DMS153 treated with DMSO at 0.1 percent for 48 hours (cell line): Measurements from ENCODE around the gene LARGE1.

Experiments
- DNase-seq: peaks from one replicate; lab custom pipeline; 2025; ENCODE audit not compliant: unreplicated experiment; lab: John Stamatoyannopoulos, UW

Gene LARGE1

GRCh38 chr22:33739516-33739915, 180.8 kb downstream of the LARGE1 start:
- DNase-seq, result no peak

GRCh38 chr22:33737662-33738061, 182.6 kb downstream of the LARGE1 start:
- no peak for DNase-seq

GRCh38 chr22:33735978-33736377, 184.3 kb downstream of the LARGE1 start:
- DNase-seq, result no peak

GRCh38 chr22:33728847-33729246, 191.4 kb downstream of the LARGE1 start:
- DNase-seq, result no peak

GRCh38 chr22:33726294-33726734, 194.0 kb downstream of the LARGE1 start:
- no peak for DNase-seq

- DNase-seq, result no peak
These were observed 196.4 kb downstream of the LARGE1 start for GRCh38 chr22:33723915-33724314.

- no peak for DNase-seq
These were observed 197.5 kb downstream of the LARGE1 start for GRCh38 chr22:33722816-33723215.

GRCh38 chr22:33720166-33720878, 200.0 kb downstream of the LARGE1 start:
- DNase-seq, result no peak

- no peak for DNase-seq
These were observed 202.4 kb downstream of the LARGE1 start for GRCh38 chr22:33717694-33718396.

GRCh38 chr22:33715237-33715985, 204.9 kb downstream of the LARGE1 start:
- DNase-seq, result no peak

GRCh38 chr22:33710326-33710725, 209.9 kb downstream of the LARGE1 start:
- DNase-seq, result no peak

GRCh38 chr22:33707581-33707980, 212.7 kb downstream of the LARGE1 start:
- no peak for DNase-seq

- DNase-seq, result no peak
These were observed 214.2 kb downstream of the LARGE1 start for GRCh38 chr22:33706100-33706499.

- no peak for DNase-seq
These were observed 221.1 kb downstream of the LARGE1 start for GRCh38 chr22:33699176-33699575.

GRCh38 chr22:33697640-33698039, 222.6 kb downstream of the LARGE1 start:
- no peak for DNase-seq

- DNase-seq, result no peak
These were observed 229.1 kb downstream of the LARGE1 start for GRCh38 chr22:33691057-33691630.

GRCh38 chr22:33688903-33689302, 231.4 kb downstream of the LARGE1 start:
- DNase-seq, result no peak

GRCh38 chr22:33687464-33687863, 232.8 kb downstream of the LARGE1 start:
- no peak for DNase-seq

GRCh38 chr22:33684087-33684486, 236.2 kb downstream of the LARGE1 start:
- no peak for DNase-seq

- DNase-seq, result no peak
These were observed 237.3 kb downstream of the LARGE1 start for GRCh38 chr22:33682927-33683326.

GRCh38 chr22:33680632-33681031, 239.6 kb downstream of the LARGE1 start:
- DNase-seq, result no peak
